NCI-H1694 treated with DMSO at 0.1 percent for 48 hours (cell line): ENCODE results near the gene CTNNAL1.
"Not testable (repeated sequence)": the region's sequence is repeated elsewhere in the genome, so short reads cannot be mapped to it uniquely, and the experiment has no call there.

ENCODE experiments used
- DNase-seq: peaks from one replicate; lab custom pipeline; 2025; lab: John Stamatoyannopoulos, UW

CTNNAL1 gene

GRCh38 chr9:108933231-108933717 lies 80.0 kb downstream of the CTNNAL1 start:
- no peak for DNase-seq

- DNase-seq: no peak
Observed at GRCh38 chr9:108928386-108928785, 84.9 kb downstream of the CTNNAL1 start.

- peak; percentile 39 for DNase-seq
Observed at GRCh38 chr9:108924466-108924865, 88.8 kb downstream of the CTNNAL1 start.

- DNase-seq: no peak
Observed at GRCh38 chr9:108921200-108921599, 92.1 kb downstream of the CTNNAL1 start.

GRCh38 chr9:108920401-108920800 lies 92.9 kb downstream of the CTNNAL1 start:
- not testable (repeated sequence) for DNase-seq

- no peak for DNase-seq
Observed at GRCh38 chr9:108919517-108919916, 93.8 kb downstream of the CTNNAL1 start.

GRCh38 chr9:108913391-108913790 lies 99.9 kb downstream of the CTNNAL1 start:
- DNase-seq: no peak

- no peak for DNase-seq
Observed at GRCh38 chr9:108911820-108912219, 101.5 kb downstream of the CTNNAL1 start.

- no peak for DNase-seq
Observed at GRCh38 chr9:108910914-108911313, 102.4 kb downstream of the CTNNAL1 start.

- DNase-seq: no peak
Observed at GRCh38 chr9:108910402-108910801, 102.9 kb downstream of the CTNNAL1 start.

GRCh38 chr9:108905494-108905893 lies 107.8 kb downstream of the CTNNAL1 start:
- no peak for DNase-seq

GRCh38 chr9:108904161-108904560 lies 109.1 kb downstream of the CTNNAL1 start:
- DNase-seq: no peak

- no peak for DNase-seq
Observed at GRCh38 chr9:108903420-108904103, 109.7 kb downstream of the CTNNAL1 start.

- DNase-seq: no peak
Observed at GRCh38 chr9:108900176-108900575, 113.1 kb downstream of the CTNNAL1 start.

- not testable (repeated sequence) for DNase-seq
Observed at GRCh38 chr9:108899023-108899695, 114.1 kb downstream of the CTNNAL1 start.

GRCh38 chr9:108897324-108898096 lies 115.8 kb downstream of the CTNNAL1 start:
- no peak for DNase-seq

GRCh38 chr9:108894225-108894997 lies 118.9 kb downstream of the CTNNAL1 start:
- DNase-seq: no peak
